K562 (cell line): ENCODE data around the gene SLC7A6OS. TPM values are rescaled to one million over a fixed set of nuclear protein-coding genes. Genes with fewer than 3 reads are reported as not detected.

ENCODE experiments used
- BCLAF1 ChIP-seq, 2 experiments: fragments of 450-650 bp in 1 of 2; IDR thresholded peaks; 2 replicates each; pipeline ENCODE4 v1.6.1; 2011 to 2017; ENCODE audit warnings: low read depth in 2 of 2, antibody characterized with exemption in 1 of 2, borderline replicate concordance in 1 of 2, low read length in 1 of 2, mild to moderate bottlenecking in 1 of 2, mixed read lengths in 1 of 2; ENCODE audit not compliant: control insufficient read depth in 1 of 2
- BMI1 ChIP-seq: fragments of 150-350 bp; IDR thresholded peaks from 2 replicates; pipeline ENCODE4 v1.6.1; 2014; ENCODE audit warnings: low read length
- BRD4 ChIP-seq: fragments of 200-600 bp; sonication (generic); IDR thresholded peaks from 2 replicates; pipeline ENCODE4 v1.6.1; 2017; ENCODE audit warnings: inconsistent platforms
- CBFA2T3 ChIP-seq: fragments of 450-650 bp; IDR thresholded peaks from 2 replicates; pipeline ENCODE4 v1.6.1; 2017
- CBX3 ChIP-seq, 2 experiments: IDR thresholded peaks; 1 replicate in 1 of 2; 2 replicates in 1 of 2; pipeline ENCODE4 v1.6.1; 2012; ENCODE audit warnings: inconsistent platforms in 2 of 2, low read length in 2 of 2, borderline replicate concordance in 1 of 2, control low read depth in 1 of 2
- CREBBP ChIP-seq: IDR thresholded peaks from one replicate; pipeline ENCODE4 v1.6.1; 2012; ENCODE audit warnings: low read depth, mild to moderate bottlenecking, control low read depth, inconsistent platforms, low read length
- E2F3 ChIP-seq: fragments of 250-450 bp; sonication (Bioruptor Pico); IDR thresholded peaks from 2 replicates; pipeline ENCODE4 v1.4.0; 2020; ENCODE audit warnings: mild to moderate bottlenecking
- ETV6 ChIP-seq, 3 experiments: fragments of 150-350 bp in 1 of 3; sonication (generic) in 1 of 3; formaldehyde crosslinking in 1 of 3; IDR thresholded peaks; 2 replicates each; pipeline versions ENCODE4 v1.6.1 to v1.8.0; 2014 to 2022; ENCODE audit warnings: borderline replicate concordance in 2 of 3, low read depth in 2 of 3, antibody characterized with exemption in 1 of 3, low read length in 1 of 3, mild to moderate bottlenecking in 1 of 3, missing genetic modification reagents in 1 of 3
- HEY1 ChIP-seq: fragments of 250-450 bp; sonication (Bioruptor Pico); IDR thresholded peaks from 2 replicates; pipeline ENCODE4 v1.5.0; 2020; ENCODE audit warnings: mild to moderate bottlenecking, moderate library complexity, borderline replicate concordance
- HNRNPH1 ChIP-seq: fragments of 200-400 bp; formaldehyde crosslinking; optimal IDR thresholded peaks from 2 replicates; pipeline ENCODE3; 2017; ENCODE audit warnings: low read depth, mild to moderate bottlenecking, low read length, moderate library complexity
- ILF3 ChIP-seq: fragments of 450-650 bp; IDR thresholded peaks from 2 replicates; pipeline ENCODE4 v1.6.1; 2018; ENCODE audit warnings: antibody characterized with exemption, mild to moderate bottlenecking, moderate library complexity, borderline replicate concordance
- MCM2 ChIP-seq: fragments of 450-650 bp; IDR thresholded peaks from 2 replicates; pipeline ENCODE4 v1.6.1; 2017; ENCODE audit warnings: low read depth, mild to moderate bottlenecking
- MLLT1 ChIP-seq, 2 experiments: fragments of 450-650 bp; IDR thresholded peaks; 2 replicates each; pipeline ENCODE4 v1.6.1; 2016
- NCOA2 ChIP-seq, 2 experiments: fragments of 450-650 bp; IDR thresholded peaks; 2 replicates each; pipeline ENCODE4 v1.6.1; 2018; ENCODE audit warnings: mild to moderate bottlenecking in 2 of 2, moderate library complexity in 1 of 2; ENCODE audit not compliant: partially characterized antibody in 2 of 2
- OTX1 ChIP-seq: fragments of 450-650 bp; formaldehyde crosslinking; IDR thresholded peaks from 2 replicates; pipeline ENCODE4 v1.4.0; 2022; ENCODE audit warnings: mild to moderate bottlenecking
- SMARCB1 ChIP-seq: IDR thresholded peaks from 2 replicates; pipeline ENCODE4 v1.6.1; 2011; ENCODE audit warnings: improper control_type of control experiment, low read depth; ENCODE audit not compliant: insufficient read length
- TFAP4 ChIP-seq: sonication (generic); formaldehyde crosslinking; IDR thresholded peaks from 2 replicates; pipeline ENCODE4 v1.8.0; 2022; ENCODE audit warnings: missing genetic modification reagents, mild to moderate bottlenecking, moderate library complexity, borderline replicate concordance
- THRA ChIP-seq: fragments of 450-650 bp; IDR thresholded peaks from 2 replicates; pipeline ENCODE4 v1.6.1; 2017; ENCODE audit warnings: mild to moderate bottlenecking, moderate library complexity
- ZNF165 ChIP-seq: fragments of 250-450 bp; sonication (Bioruptor Pico); IDR thresholded peaks from 2 replicates; pipeline ENCODE4 v1.4.0; 2020; ENCODE audit warnings: borderline replicate concordance
- ZNF830 ChIP-seq: fragments of 250-450 bp; sonication (Bioruptor Pico); IDR thresholded peaks from 2 replicates; pipeline ENCODE4 v1.5.0; 2021; ENCODE audit warnings: mild to moderate bottlenecking
- ZSCAN29 ChIP-seq: fragments of 450-650 bp; IDR thresholded peaks from 2 replicates; pipeline ENCODE4 v1.6.1; 2017
- polyA plus RNA-seq, 8 experiments: library from polyadenylated mRNA; depleted of rRNA in 4 of 8; stranded (reverse) in 5 of 8; unstranded in 3 of 8; fragments of >200 nt; fragmentation: Nextera tagmentation in 2 of 8; fragmentation: Illumina TruSeq in 1 of 8; extraction: Ambion mirVana in 2 of 8; extraction: Trizol in 1 of 8; gene quantifications; 2 replicates each; pipeline versions ENCODE4 v1.2.1 to v1.2.3, GENCODE V29; 2011 to 2014; ENCODE audit warnings: inconsistent platforms in 1 of 8, missing spikeins in 1 of 8
- total RNA-seq, 7 experiments: library from RNA; depleted of rRNA in 6 of 7; stranded (reverse); fragments of >200 nt in 6 of 7; fragmentation: Illumina TruSeq in 2 of 7; extraction: Trizol in 2 of 7; gene quantifications; 2 replicates each; pipeline versions ENCODE4 v1.2.1 to v1.2.3, GENCODE V29; 2011 to 2021; ENCODE audit warnings: low replicate concordance in 1 of 7

The SLC7A6OS gene
- total and polyA plus RNA-seq, 9 of the 15 experiments (the other 6 are each of a cell fraction or from before 2014, with no cell fraction given) = 2.7 to 23.6 (median 17.2) TPM

GRCh38 chr16:68310774-68311511, at the start of gene SLC7A6OS, which contains the start of gene PRMT7 (continued):
- TF ChIP-seq BCLAF1 (IDR thresholded peaks at IDR 0.05; ENCODE audit: borderline replicate concordance in 1 of 2, control insufficient read depth in 1 of 2, low read depth in 2 of 2, low read length in 1 of 2) = 0 out of 4 replicates have a peak, but pooled peaks of 1 of the 2 experiments have one; percentile 60
- no peak for TF ChIP-seq CBFA2T3
- no peak for TF ChIP-seq CREBBP
- TF ChIP-seq THRA = no peak
- no peak for TF ChIP-seq NCOA2 (IDR thresholded peaks at IDR 0.05; ENCODE audit: partially characterized antibody in 2 of 2)
- TF ChIP-seq HNRNPH1 = no peak
- no peak for TF ChIP-seq BRD4
- TF ChIP-seq ETV6 (IDR thresholded peaks at IDR 0.05; ENCODE audit: borderline replicate concordance in 1 of 2, low read depth in 2 of 2, low read length in 1 of 2) = no peak
- TF ChIP-seq ETV6 (CRISPR knock-in tag; IDR thresholded peaks at IDR 0.05; ENCODE audit: borderline replicate concordance) = peak; percentile 63; the same call in 1 of the 2 replicates
- no peak for TF ChIP-seq SMARCB1
- TF ChIP-seq ZNF165 (CRISPR knock-in tag) = no peak
- 0 out of 2 replicates have a peak, but pooled peaks have one; percentile 34 for TF ChIP-seq ZNF830 (CRISPR knock-in tag)
- TF ChIP-seq TFAP4 = peak; percentile 90
- TF ChIP-seq MLLT1 (IDR thresholded peaks at IDR 0.05) = no peak
- 0 out of 2 replicates have a peak, but pooled peaks have one; percentile 12 for TF ChIP-seq E2F3 (CRISPR knock-in tag)
- TF ChIP-seq ZSCAN29 = no peak; the same call in 1 of the 2 replicates
- no peak for TF ChIP-seq MCM2
- peak in 1 of 2 experiments; percentile 82; a peak in 1 of 3 replicates for TF ChIP-seq CBX3 (IDR thresholded peaks at IDR 0.05; ENCODE audit: borderline replicate concordance in 1 of 2, low read length in 2 of 2)
- 0 out of 2 replicates have a peak, but pooled peaks have one; percentile 3 for TF ChIP-seq OTX1 (CRISPR knock-in tag)
- no peak for TF ChIP-seq ILF3
- no peak for TF ChIP-seq BMI1
- TF ChIP-seq HEY1 (CRISPR knock-in tag) = no peak
